Measurements from ENCODE around the gene TMEM51. TPM values are rescaled to one million over a fixed set of nuclear protein-coding genes. Genes with fewer than 3 reads are reported as not detected.

Gene TMEM51
- polyA plus RNA-seq, 1 donor (not counting 4 experiments of a cell fraction or from before 2014, with no cell fraction given) = 12.9 TPM

DNA sequence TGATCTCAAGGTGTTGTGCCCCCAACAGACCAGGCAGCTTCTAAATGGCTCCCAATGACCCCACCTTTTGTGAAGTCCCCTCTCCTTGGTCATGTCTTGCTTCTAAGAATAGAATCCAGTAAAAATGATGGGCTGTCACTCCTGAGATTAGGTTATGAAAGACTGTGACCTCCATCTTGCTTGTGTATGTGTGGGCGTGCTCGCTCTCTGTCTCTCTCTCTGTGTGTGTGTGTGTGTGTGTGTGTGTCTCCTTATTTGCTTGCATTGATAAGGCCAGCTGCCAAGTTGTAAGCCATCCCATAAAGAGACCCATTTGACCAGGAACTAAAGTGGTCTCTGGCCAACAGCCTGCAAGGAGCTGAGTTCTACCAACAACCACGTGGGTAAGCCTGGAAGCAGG lies 22.9 kb upstream of the TMEM51 start:
- H3K79me2 ChIP-seq (ENCODE audit: control insufficient read depth, insufficient read depth, low read length) = no peaks in the 10 kb centered on the region
- H3K4me2 ChIP-seq (ENCODE audit: control insufficient read depth, extremely low read depth, insufficient read depth, low read depth, low read length) = no peak overlapping the region
- no peak for FAIRE-seq
- H3K9me3 ChIP-seq (ENCODE audit: control insufficient read depth, low read depth, low read length) = no peaks in the 10 kb centered on the region
- no peaks in the 10 kb centered on the region for H3K9me1 ChIP-seq (ENCODE audit: control insufficient read depth, extremely low read depth, insufficient read depth, low read length)
- dilution Hi-C loops (cut with MboI; ENCODE audit: extremely low pct_ligation_motif_present, low sequenced_read_pairs) = no loop called here
- TF ChIP-seq, protein P1, sequence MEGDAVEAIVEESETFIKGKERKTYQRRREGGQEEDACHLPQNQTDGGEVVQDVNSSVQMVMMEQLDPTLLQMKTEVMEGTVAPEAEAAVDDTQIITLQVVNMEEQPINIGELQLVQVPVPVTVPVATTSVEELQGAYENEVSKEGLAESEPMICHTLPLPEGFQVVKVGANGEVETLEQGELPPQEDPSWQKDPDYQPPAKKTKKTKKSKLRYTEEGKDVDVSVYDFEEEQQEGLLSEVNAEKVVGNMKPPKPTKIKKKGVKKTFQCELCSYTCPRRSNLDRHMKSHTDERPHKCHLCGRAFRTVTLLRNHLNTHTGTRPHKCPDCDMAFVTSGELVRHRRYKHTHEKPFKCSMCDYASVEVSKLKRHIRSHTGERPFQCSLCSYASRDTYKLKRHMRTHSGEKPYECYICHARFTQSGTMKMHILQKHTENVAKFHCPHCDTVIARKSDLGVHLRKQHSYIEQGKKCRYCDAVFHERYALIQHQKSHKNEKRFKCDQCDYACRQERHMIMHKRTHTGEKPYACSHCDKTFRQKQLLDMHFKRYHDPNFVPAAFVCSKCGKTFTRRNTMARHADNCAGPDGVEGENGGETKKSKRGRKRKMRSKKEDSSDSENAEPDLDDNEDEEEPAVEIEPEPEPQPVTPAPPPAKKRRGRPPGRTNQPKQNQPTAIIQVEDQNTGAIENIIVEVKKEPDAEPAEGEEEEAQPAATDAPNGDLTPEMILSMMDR (optimal IDR thresholded peaks at IDR 0.05 in 1 of 3, IDR thresholded peaks at IDR 0.05 in 1 of 3, conservative IDR thresholded peaks at IDR 0.05 in 1 of 3; ENCODE audit: extremely low read depth in 1 of 3, insufficient read depth in 2 of 3, low read length in 3 of 3) = no peak
- no peak for TF ChIP-seq EZH2 (IDR thresholded peaks at IDR 0.05; ENCODE audit: low read length)
- no peak overlapping the region for H3K27ac ChIP-seq (ENCODE audit: control insufficient read depth, insufficient read depth, low read length)
- H3K27me3 ChIP-seq (ENCODE audit: control insufficient read depth, extremely low read depth, insufficient read depth, low read length) = no peaks in the 10 kb centered on the region
- no peak overlapping the region for H3K9ac ChIP-seq (ENCODE audit: control insufficient read depth, extremely low read depth, insufficient read depth, low read length)
- no peaks in the 10 kb centered on the region for H3K36me3 ChIP-seq (ENCODE audit: control insufficient read depth in 2 of 2, extremely low read depth in 1 of 2, insufficient read depth in 2 of 2, low read length in 2 of 2)
- H3K4me1 ChIP-seq (ENCODE audit: control insufficient read depth, extremely low read depth, insufficient read depth, low read length) = no peaks in the 10 kb centered on the region
- no peak overlapping the region for H2AFZ ChIP-seq (ENCODE audit: control insufficient read depth, low read length)
- H4K20me1 ChIP-seq (ENCODE audit: control insufficient read depth, extremely low read depth, insufficient read depth, low read length) = no peaks in the 10 kb centered on the region
- DNase-seq (ENCODE audit: low read depth, low spot score) = no peak
- H3K4me3 ChIP-seq (ENCODE audit: control insufficient read depth in 2 of 3, extremely low read depth in 1 of 3, insufficient read depth in 2 of 3, low read depth in 1 of 3, low read length in 3 of 3) = no peak overlapping the region

DNA sequence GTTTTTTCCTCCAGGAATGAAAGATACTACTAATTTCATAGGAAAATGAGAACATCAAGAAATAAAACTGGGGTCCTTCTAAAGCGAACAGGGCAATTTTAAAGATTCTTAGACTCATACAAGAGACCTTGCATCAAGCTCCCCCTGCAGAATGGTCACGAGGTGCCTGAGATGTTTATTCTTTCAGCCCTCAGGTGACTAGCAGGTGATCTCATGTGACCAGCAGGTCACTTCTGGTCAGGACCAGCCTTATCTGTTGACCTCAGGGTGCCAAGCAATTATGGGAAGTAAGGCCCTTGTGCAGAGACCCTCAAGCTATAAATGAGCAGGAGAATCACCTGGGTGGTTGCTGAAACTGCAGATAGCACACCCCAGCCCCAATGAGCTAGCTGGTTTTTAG lies 20.6 kb upstream of the TMEM51 start:
- no peak overlapping the region for H3K27ac ChIP-seq (ENCODE audit: control insufficient read depth, insufficient read depth, low read length)
- H3K79me2 ChIP-seq (ENCODE audit: control insufficient read depth, insufficient read depth, low read length) = no peaks in the 10 kb centered on the region
- H4K20me1 ChIP-seq (ENCODE audit: control insufficient read depth, extremely low read depth, insufficient read depth, low read length) = no peaks in the 10 kb centered on the region
- no peak overlapping the region for H3K4me2 ChIP-seq (ENCODE audit: control insufficient read depth, extremely low read depth, insufficient read depth, low read depth, low read length)
- H3K4me1 ChIP-seq (ENCODE audit: control insufficient read depth, extremely low read depth, insufficient read depth, low read length) = no peaks in the 10 kb centered on the region
- H2AFZ ChIP-seq (ENCODE audit: control insufficient read depth, low read length) = no peak overlapping the region
- H3K4me3 ChIP-seq (ENCODE audit: control insufficient read depth in 2 of 3, extremely low read depth in 1 of 3, insufficient read depth in 2 of 3, low read depth in 1 of 3, low read length in 3 of 3) = no peak overlapping the region
- H3K9ac ChIP-seq (ENCODE audit: control insufficient read depth, extremely low read depth, insufficient read depth, low read length) = no peak overlapping the region
- dilution Hi-C loops (cut with MboI; ENCODE audit: extremely low pct_ligation_motif_present, low sequenced_read_pairs) = no loop called here
- DNase-seq (ENCODE audit: low read depth, low spot score) = no peak
- no peaks in the 10 kb centered on the region for H3K36me3 ChIP-seq (ENCODE audit: control insufficient read depth in 2 of 2, extremely low read depth in 1 of 2, insufficient read depth in 2 of 2, low read length in 2 of 2)
- H3K27me3 ChIP-seq (ENCODE audit: control insufficient read depth, extremely low read depth, insufficient read depth, low read length) = no peaks in the 10 kb centered on the region
- no peaks in the 10 kb centered on the region for H3K9me1 ChIP-seq (ENCODE audit: control insufficient read depth, extremely low read depth, insufficient read depth, low read length)
- FAIRE-seq = no peak
- TF ChIP-seq, protein P1 (optimal IDR thresholded peaks at IDR 0.05 in 1 of 3, IDR thresholded peaks at IDR 0.05 in 1 of 3, conservative IDR thresholded peaks at IDR 0.05 in 1 of 3; ENCODE audit: extremely low read depth in 1 of 3, insufficient read depth in 2 of 3, low read length in 3 of 3) = no peak
- no peak for TF ChIP-seq EZH2 (IDR thresholded peaks at IDR 0.05; ENCODE audit: low read length)
- H3K9me3 ChIP-seq (ENCODE audit: control insufficient read depth, low read depth, low read length) = no peaks in the 10 kb centered on the region

All from keratinocyte (primary cell).